IPS DF 6.9 (cell line): ENCODE results near the gene ITIH5.

Experiments used
- DNase-seq: peaks from one replicate; pipeline ENCODE4 v3.0.0-alpha.2; 2013; ENCODE audit warnings: low read depth, low spot score
- H3K27ac ChIP-seq: one replicate; pipeline ENCODE4 v1.5.1; 2013; ENCODE audit warnings: low read length, control low read depth
- H3K27me3 ChIP-seq: 2 replicates; pipeline ENCODE4 v1.6.1; 2013; ENCODE audit warnings: mild to moderate bottlenecking, low read length; ENCODE audit not compliant: control insufficient read depth, insufficient read depth
- H3K36me3 ChIP-seq: 2 replicates; pipeline ENCODE4 v1.6.1; 2013; ENCODE audit warnings: low read length; ENCODE audit not compliant: control insufficient read depth, insufficient read depth
- H3K4me1 ChIP-seq: 2 replicates; pipeline ENCODE4 v1.6.1; 2013; ENCODE audit warnings: low read length; ENCODE audit not compliant: control insufficient read depth, insufficient read depth
- H3K4me3 ChIP-seq: 2 replicates; pipeline ENCODE4 v1.5.1; 2013; ENCODE audit warnings: mild to moderate bottlenecking, low read length
- H3K9me3 ChIP-seq: 2 replicates; pipeline ENCODE4 v1.6.1; 2013; ENCODE audit warnings: low read length, inconsistent platforms; ENCODE audit not compliant: control insufficient read depth, insufficient read depth
- WGBS: extraction: QIAGEN DNeasy Blood & Tissue Kit; methylation state at CpG from one replicate; pipeline ENCODE4 v1.1.7; 2013; ENCODE audit warnings: mixed read lengths, missing lambda C conversion rate; ENCODE audit not compliant: insufficient read length, insufficient coverage; 5-methylcytosine and 5-hydroxymethylcytosine counted together

The ITIH5 gene

GRCh38 chr10:7551950-7552716, 114.6 kb downstream of the ITIH5 start:
- H3K36me3 ChIP-seq: no peaks in the 10 kb centered on the region
- no peaks in the 10 kb centered on the region for H3K4me1 ChIP-seq
- H3K4me3 ChIP-seq: no peak overlapping the region
- no peaks in the 10 kb centered on the region for H3K27me3 ChIP-seq
- no CpG with 5 or more reads among the region's 18 CpGs for WGBS
- no peaks in the 10 kb centered on the region for H3K9me3 ChIP-seq
- DNase-seq: no peak
- no peak overlapping the region for H3K27ac ChIP-seq

- H3K27ac ChIP-seq: no peak overlapping the region
- H3K4me3 ChIP-seq: no peak overlapping the region
- no CpG with 5 or more reads among the region's 6 CpGs for WGBS
- H3K36me3 ChIP-seq: no peaks in the 10 kb centered on the region
- no peaks in the 10 kb centered on the region for H3K4me1 ChIP-seq
- DNase-seq: no peak
- H3K27me3 ChIP-seq: no peaks in the 10 kb centered on the region
- H3K9me3 ChIP-seq: no peaks in the 10 kb centered on the region
Measured at GRCh38 chr10:7551289-7551688, 115.5 kb downstream of the ITIH5 start.

- H3K4me3 ChIP-seq: no peak overlapping the region
- no peaks in the 10 kb centered on the region for H3K4me1 ChIP-seq
- no peaks in the 10 kb centered on the region for H3K9me3 ChIP-seq
- H3K27ac ChIP-seq: no peak overlapping the region
- no peaks in the 10 kb centered on the region for H3K27me3 ChIP-seq
- DNase-seq: no peak
- no peaks in the 10 kb centered on the region for H3K36me3 ChIP-seq
- no CpG with 5 or more reads among the region's 1 CpG for WGBS
Measured at GRCh38 chr10:7550013-7550412, 116.8 kb downstream of the ITIH5 start.

GRCh38 chr10:7547829-7548228, 118.9 kb downstream of the ITIH5 start:
- WGBS: no CpG with 5 or more reads among the region's 6 CpGs

GRCh38 chr10:7547206-7547605, 119.6 kb downstream of the ITIH5 start:
- Histone ChIP-seq H3K9me3 (no peaks in the 10 kb centered on the region), H3K36me3 (no peaks in the 10 kb centered on the region), H3K4me1 (no peaks in the 10 kb centered on the region), H3K27me3 (no peaks in the 10 kb centered on the region), H3K27ac (no peak overlapping the region), H3K4me3 (no peak overlapping the region)
- no CpG with 5 or more reads among the region's 7 CpGs for WGBS
- no peak for DNase-seq

More at GRCh38 chr10:7547829-7548228, 118.9 kb downstream of the ITIH5 start:
- Histone ChIP-seq H3K9me3 (no peaks in the 10 kb centered on the region), H3K27me3 (no peaks in the 10 kb centered on the region), H3K36me3 (no peaks in the 10 kb centered on the region), H3K27ac (no peak overlapping the region), H3K4me3 (no peak overlapping the region), H3K4me1 (no peaks in the 10 kb centered on the region)
- no peak for DNase-seq

- DNase-seq: no peak
- H3K4me1 ChIP-seq: peaks cover 4% of the 10 kb centered on the region; the same call in 1 of the 2 replicates
- no peaks in the 10 kb centered on the region for H3K27me3 ChIP-seq
- H3K27ac ChIP-seq: no peak overlapping the region
- no peaks in the 10 kb centered on the region for H3K9me3 ChIP-seq
- no CpG with 5 or more reads among the region's 10 CpGs for WGBS
- H3K36me3 ChIP-seq: no peaks in the 10 kb centered on the region
- H3K4me3 ChIP-seq: no peak overlapping the region
Measured at GRCh38 chr10:7546385-7546967, 120.3 kb downstream of the ITIH5 start.

- no peak for DNase-seq
- no peaks in the 10 kb centered on the region for H3K27me3 ChIP-seq
- H3K9me3 ChIP-seq: no peaks in the 10 kb centered on the region
- no peaks in the 10 kb centered on the region for H3K36me3 ChIP-seq
- no peak overlapping the region for H3K27ac ChIP-seq
- WGBS: no CpG with 5 or more reads among the region's 4 CpGs
- H3K4me1 ChIP-seq: peaks cover 7% of the 10 kb centered on the region
- no peak overlapping the region for H3K4me3 ChIP-seq
Measured at GRCh38 chr10:7545792-7546191, 121.0 kb downstream of the ITIH5 start.

- Histone ChIP-seq H3K27ac (no peak overlapping the region), H3K27me3 (no peaks in the 10 kb centered on the region), H3K4me3 (no peak overlapping the region), H3K4me1 (peaks cover 7% of the 10 kb centered on the region), H3K9me3 (no peaks in the 10 kb centered on the region), H3K36me3 (no peaks in the 10 kb centered on the region)
- DNase-seq: no peak
- WGBS: no CpG with 5 or more reads among the region's 4 CpGs
Measured at GRCh38 chr10:7545261-7545660, 121.5 kb downstream of the ITIH5 start.

- Histone ChIP-seq H3K9me3 (no peaks in the 10 kb centered on the region), H3K4me1 (peaks cover 7% of the 10 kb centered on the region), H3K4me3 (no peak overlapping the region), H3K36me3 (no peaks in the 10 kb centered on the region), H3K27me3 (no peaks in the 10 kb centered on the region), H3K27ac (no peak overlapping the region)
- no CpG with 5 or more reads among the region's 6 CpGs for WGBS
- DNase-seq: no peak
Measured at GRCh38 chr10:7544203-7544602, 122.6 kb downstream of the ITIH5 start.

- Histone ChIP-seq H3K4me1 (peaks cover 7% of the 10 kb centered on the region), H3K9me3 (no peaks in the 10 kb centered on the region), H3K36me3 (no peaks in the 10 kb centered on the region), H3K27ac (no peak overlapping the region), H3K4me3 (no peak overlapping the region), H3K27me3 (no peaks in the 10 kb centered on the region)
- no CpG with 5 or more reads among the region's 6 CpGs for WGBS
- DNase-seq: no peak
Measured at GRCh38 chr10:7542189-7542914, 124.4 kb downstream of the ITIH5 start.
